ENCODE data around the gene PLEKHA6. TPM values are rescaled to one million over a fixed set of nuclear protein-coding genes. Genes with fewer than 3 reads are reported as not detected.
A peak's percentile ranks its signal among the peaks of the same experiment; 100 is the strongest.

Gene PLEKHA6
- total and polyA plus RNA-seq, 2 donors (not counting 1 experiment from before 2014, with no cell fraction given): 0.31 to 0.47 TPM

GRCh38 chr1:204288021-204288588 lies 71.6 kb downstream of the PLEKHA6 start:
- H3K36me3 ChIP-seq (replicated peaks in 1 of 2; ENCODE audit: control extremely low read depth in 1 of 2, control insufficient read depth in 1 of 2, extremely low read depth in 1 of 2, insufficient read depth in 2 of 2, low read length in 1 of 2): no peaks in the 10 kb centered on the region
- TF ChIP-seq CTCF (IDR thresholded peaks at IDR 0.05) (no peak), EZH2 (IDR thresholded peaks at IDR 0.05; ENCODE audit: borderline replicate concordance, insufficient read depth, low read depth, low read length, poor library complexity, severe bottlenecking) (no peak)
- peaks cover 3% of the 10 kb centered on the region for H3K9me3 Mint-ChIP-seq (ENCODE audit: insufficient read depth)
- peaks cover 20% of the 10 kb centered on the region for H3K4me1 Mint-ChIP-seq
- peak overlapping the region; percentile 91 for H2AFZ ChIP-seq (ENCODE audit: insufficient read depth, low read depth, low read length, poor library complexity, severe bottlenecking)
- ATAC-seq (ENCODE audit: low read depth) (no peak), DNase-seq (no peak)
- ChIA-PET POLR2A (no interaction called here), CTCF (no interaction called here)
- H3K27ac ChIP-seq (ENCODE audit: low read length in 2 of 2): no peak overlapping the region
- no peak overlapping the region for H3K9ac ChIP-seq (ENCODE audit: low read length)
- H3K9me3 ChIP-seq (ENCODE audit: control extremely low read depth in 1 of 3, control insufficient read depth in 2 of 3, insufficient read depth in 1 of 3, low read length in 2 of 3): no peaks in the 10 kb centered on the region
- WGBS (ENCODE audit: insufficient coverage): 89% methylated on average over 7 of the region's 8 CpGs
- no peak overlapping the region for H3K4me2 ChIP-seq (replicated peaks; ENCODE audit: low read depth, low read length, poor library complexity, severe bottlenecking)
- H3K27ac Mint-ChIP-seq: no peak overlapping the region
- H3K4me3 Mint-ChIP-seq: no peak overlapping the region
- H3K27me3 Mint-ChIP-seq: peaks cover 26% of the 10 kb centered on the region
- no peak overlapping the region for H3K4me3 ChIP-seq (ENCODE audit: control extremely low read depth in 1 of 5, extremely low read depth in 1 of 5, insufficient read depth in 1 of 5, low read depth in 2 of 5, low read length in 4 of 5)
- peaks cover 0 to 6% (median 0%) of the 10 kb centered on the region in 4 experiments for H3K27me3 ChIP-seq (replicated peaks in 1 of 4; ENCODE audit: control extremely low read depth in 1 of 4, control insufficient read depth in 3 of 4, insufficient read depth in 4 of 4, low read length in 3 of 4)
- intact Hi-C loops (cut with micrococcal nuclease): no loop called here
- no peaks in the 10 kb centered on the region for H4K20me1 ChIP-seq (ENCODE audit: control insufficient read depth, insufficient read depth, low read length, poor library complexity, severe bottlenecking)
- no peaks in the 10 kb centered on the region for H3K79me2 ChIP-seq (ENCODE audit: control insufficient read depth, insufficient read depth, low read length)
- peaks cover 19% of the 10 kb centered on the region in 2 donors for H3K4me1 ChIP-seq (ENCODE audit: control insufficient read depth in 2 of 2, insufficient read depth in 2 of 2, low read length in 2 of 2)

GRCh38 chr1:204287466-204287891 lies 72.2 kb downstream of the PLEKHA6 start:
- no peak for DNase-seq
- Histone ChIP-seq H2AFZ (ENCODE audit: insufficient read depth, low read depth, low read length, poor library complexity, severe bottlenecking) (peak overlapping the region; percentile 91), H3K4me1 (ENCODE audit: control insufficient read depth in 2 of 2, insufficient read depth in 2 of 2, low read length in 2 of 2) (peaks cover 19% of the 10 kb centered on the region in 2 donors), H3K36me3 (replicated peaks in 1 of 2; ENCODE audit: control extremely low read depth in 1 of 2, control insufficient read depth in 1 of 2, extremely low read depth in 1 of 2, insufficient read depth in 2 of 2, low read length in 1 of 2) (no peaks in the 10 kb centered on the region), H3K4me3 (ENCODE audit: control extremely low read depth in 1 of 5, extremely low read depth in 1 of 5, insufficient read depth in 1 of 5, low read depth in 2 of 5, low read length in 4 of 5) (peak overlapping the region in 1 of 5 experiments; percentile 78), H3K9me3 (ENCODE audit: control extremely low read depth in 1 of 3, control insufficient read depth in 2 of 3, insufficient read depth in 1 of 3, low read length in 2 of 3) (no peaks in the 10 kb centered on the region), H3K9ac (ENCODE audit: low read length) (no peak overlapping the region), H4K20me1 (ENCODE audit: control insufficient read depth, insufficient read depth, low read length, poor library complexity, severe bottlenecking) (no peaks in the 10 kb centered on the region), H3K4me2 (replicated peaks; ENCODE audit: low read depth, low read length, poor library complexity, severe bottlenecking) (peak overlapping the region; percentile 79), H3K27ac (ENCODE audit: low read length in 2 of 2) (peak overlapping the region in 1 of 2 donors; percentile 77), H3K79me2 (ENCODE audit: control insufficient read depth, insufficient read depth, low read length) (no peaks in the 10 kb centered on the region), H3K27me3 (replicated peaks in 1 of 4; ENCODE audit: control extremely low read depth in 1 of 4, control insufficient read depth in 3 of 4, insufficient read depth in 4 of 4, low read length in 3 of 4) (peaks cover 0 to 8% (median 0%) of the 10 kb centered on the region in 4 experiments)
- TF ChIP-seq CTCF (IDR thresholded peaks at IDR 0.05) (no peak), EZH2 (IDR thresholded peaks at IDR 0.05; ENCODE audit: borderline replicate concordance, insufficient read depth, low read depth, low read length, poor library complexity, severe bottlenecking) (no peak)
- Mint-ChIP-seq H3K27ac (peak overlapping the region; percentile 47), H3K4me1 (peaks cover 20% of the 10 kb centered on the region), H3K9me3 (ENCODE audit: insufficient read depth) (peaks cover 3% of the 10 kb centered on the region), H3K27me3 (peaks cover 26% of the 10 kb centered on the region), H3K4me3 (peak overlapping the region; percentile 77)
- ATAC-seq (ENCODE audit: low read depth): no peak
- 69% methylated on average over 4 of the region's 8 CpGs for WGBS (ENCODE audit: insufficient coverage)
- ChIA-PET POLR2A (no interaction called here), CTCF (no interaction called here)
- intact Hi-C loops (cut with micrococcal nuclease): no loop called here
